Osteoblast (primary cell): ENCODE data around the gene BRICD5. TPM values are rescaled to one million over a fixed set of nuclear protein-coding genes. Genes with fewer than 3 reads are reported as not detected.

Experiments
- DNase-seq: peaks from one replicate; pipeline ENCODE4 v3.0.0; 2011; ENCODE audit warnings: low spot score, mixed read lengths; ENCODE audit not compliant: insufficient read length; ENCODE audit errors: missing footprints
- H2AFZ ChIP-seq: 2 replicates; pipeline ENCODE4 v1.6.0; 2011; ENCODE audit warnings: mild to moderate bottlenecking, low read length
- H3K27ac ChIP-seq: 2 replicates; pipeline ENCODE4 v1.5.1; 2011; ENCODE audit warnings: mild to moderate bottlenecking, low read depth, low read length, moderate library complexity
- H3K27me3 ChIP-seq: 2 replicates; pipeline ENCODE4 v1.6.0; 2012; ENCODE audit warnings: mild to moderate bottlenecking, control low read depth, inconsistent platforms, low read length, moderate library complexity; ENCODE audit not compliant: insufficient read depth
- H3K36me3 ChIP-seq: 2 replicates; pipeline ENCODE4 v1.5.1; 2011; ENCODE audit warnings: mild to moderate bottlenecking, low read length, control low read depth, moderate library complexity; ENCODE audit not compliant: insufficient read depth
- H3K4me1 ChIP-seq: 2 replicates; pipeline ENCODE4 v1.5.1; 2011; ENCODE audit warnings: mild to moderate bottlenecking, low read length, control low read depth, moderate library complexity; ENCODE audit not compliant: insufficient read depth
- H3K4me2 ChIP-seq: 2 replicates; pipeline ENCODE4 v1.6.0; 2011; ENCODE audit warnings: mild to moderate bottlenecking, low read length; ENCODE audit not compliant: insufficient read depth
- H3K4me3 ChIP-seq: fragments of 200-600 bp; sonication (generic); 3 replicates; pipeline ENCODE4 v1.5.1; 2012; ENCODE audit warnings: mild to moderate bottlenecking, low read length, inconsistent platforms; ENCODE audit not compliant: insufficient read depth
- H3K79me2 ChIP-seq: 2 replicates; pipeline ENCODE4 v1.6.0; 2012; ENCODE audit warnings: mild to moderate bottlenecking, low read length, control low read depth, inconsistent platforms; ENCODE audit not compliant: insufficient read depth
- H3K9me3 ChIP-seq: 2 replicates; pipeline ENCODE4 v1.5.1; 2011; ENCODE audit warnings: low read depth, low read length, control low read depth
- H4K20me1 ChIP-seq: 2 replicates; pipeline ENCODE4 v1.6.0; 2012; ENCODE audit warnings: mild to moderate bottlenecking, low read length, control low read depth; ENCODE audit not compliant: insufficient read depth
- total RNA-seq: library from RNA; depleted of rRNA; stranded (reverse); fragments of >200 nt; gene quantifications from 2 replicates; pipeline ENCODE4 v1.2.3, GENCODE V29; 2012
- TF ChIP-seq, protein P1 (sequence below): IDR thresholded peaks from 2 replicates; pipeline ENCODE4 v1.5.1; 2011; ENCODE audit warnings: mild to moderate bottlenecking, low read depth, low read length, moderate library complexity; ENCODE audit errors: extremely low read depth

Gene BRICD5
- total RNA-seq, 1 donor = 2.5 TPM

DNA sequence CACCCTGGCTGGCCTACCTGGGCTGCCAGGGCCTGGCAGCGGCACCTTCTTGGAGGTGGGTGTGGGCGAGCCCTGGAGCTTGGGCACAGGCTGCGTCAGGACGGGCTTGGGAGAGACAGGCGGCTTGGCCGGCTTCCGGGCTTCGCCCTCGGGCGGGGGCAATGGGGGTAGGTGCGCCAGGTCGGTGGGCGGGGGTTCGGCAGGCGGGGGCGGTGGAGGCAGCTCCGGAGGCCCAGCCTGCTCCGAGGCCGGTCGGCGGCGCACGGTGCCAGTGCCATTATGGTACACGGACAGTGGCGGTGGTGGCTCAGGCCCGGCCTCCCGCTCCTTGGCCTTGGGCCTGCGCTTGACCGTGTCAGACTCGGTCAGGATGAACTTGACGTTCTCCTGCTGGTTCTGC is 31.1 kb downstream of the BRICD5 start:
- Histone ChIP-seq H3K27me3 (no peaks in the 10 kb centered on the region), H3K4me2 (no peak overlapping the region), H3K79me2 (no peaks in the 10 kb centered on the region), H3K36me3 (peaks cover 30% of the 10 kb centered on the region), H3K4me1 (no peaks in the 10 kb centered on the region), H3K9me3 (no peaks in the 10 kb centered on the region), H3K4me3 (no peak overlapping the region), H4K20me1 (peaks cover 4% of the 10 kb centered on the region), H2AFZ (no peak overlapping the region), H3K27ac (no peak overlapping the region)
- no peak for DNase-seq
- TF ChIP-seq, protein P1, sequence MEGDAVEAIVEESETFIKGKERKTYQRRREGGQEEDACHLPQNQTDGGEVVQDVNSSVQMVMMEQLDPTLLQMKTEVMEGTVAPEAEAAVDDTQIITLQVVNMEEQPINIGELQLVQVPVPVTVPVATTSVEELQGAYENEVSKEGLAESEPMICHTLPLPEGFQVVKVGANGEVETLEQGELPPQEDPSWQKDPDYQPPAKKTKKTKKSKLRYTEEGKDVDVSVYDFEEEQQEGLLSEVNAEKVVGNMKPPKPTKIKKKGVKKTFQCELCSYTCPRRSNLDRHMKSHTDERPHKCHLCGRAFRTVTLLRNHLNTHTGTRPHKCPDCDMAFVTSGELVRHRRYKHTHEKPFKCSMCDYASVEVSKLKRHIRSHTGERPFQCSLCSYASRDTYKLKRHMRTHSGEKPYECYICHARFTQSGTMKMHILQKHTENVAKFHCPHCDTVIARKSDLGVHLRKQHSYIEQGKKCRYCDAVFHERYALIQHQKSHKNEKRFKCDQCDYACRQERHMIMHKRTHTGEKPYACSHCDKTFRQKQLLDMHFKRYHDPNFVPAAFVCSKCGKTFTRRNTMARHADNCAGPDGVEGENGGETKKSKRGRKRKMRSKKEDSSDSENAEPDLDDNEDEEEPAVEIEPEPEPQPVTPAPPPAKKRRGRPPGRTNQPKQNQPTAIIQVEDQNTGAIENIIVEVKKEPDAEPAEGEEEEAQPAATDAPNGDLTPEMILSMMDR = no peak

GRCh38 chr16:2179107-2179501 is 31.6 kb downstream of the BRICD5 start:
- Histone ChIP-seq H3K9me3 (no peaks in the 10 kb centered on the region), H4K20me1 (peaks cover 8% of the 10 kb centered on the region), H3K4me2 (no peak overlapping the region), H3K79me2 (no peaks in the 10 kb centered on the region), H2AFZ (no peak overlapping the region), H3K27ac (no peak overlapping the region), H3K36me3 (peaks cover 34% of the 10 kb centered on the region), H3K4me3 (no peak overlapping the region), H3K4me1 (no peaks in the 10 kb centered on the region), H3K27me3 (no peaks in the 10 kb centered on the region)
- no peak for DNase-seq
- TF ChIP-seq, protein P1 = no peak

- H3K4me1 ChIP-seq = no peaks in the 10 kb centered on the region
- H3K36me3 ChIP-seq = peaks cover 37% of the 10 kb centered on the region
- H3K27me3 ChIP-seq = no peaks in the 10 kb centered on the region
- no peak overlapping the region for H2AFZ ChIP-seq
- H3K9me3 ChIP-seq = no peaks in the 10 kb centered on the region
- H4K20me1 ChIP-seq = peaks cover 8% of the 10 kb centered on the region
- H3K4me3 ChIP-seq = no peak overlapping the region
- no peak overlapping the region for H3K4me2 ChIP-seq
- DNase-seq = no peak
- H3K79me2 ChIP-seq = no peaks in the 10 kb centered on the region
- no peak overlapping the region for H3K27ac ChIP-seq
- TF ChIP-seq, protein P1 = no peak
Observed at GRCh38 chr16:2178321-2179106, 32.1 kb downstream of the BRICD5 start.

- TF ChIP-seq, protein P1 = no peak
- Histone ChIP-seq H3K79me2 (no peaks in the 10 kb centered on the region), H4K20me1 (peaks cover 8% of the 10 kb centered on the region), H3K27me3 (no peaks in the 10 kb centered on the region), H3K36me3 (peaks cover 42% of the 10 kb centered on the region), H3K9me3 (no peaks in the 10 kb centered on the region), H2AFZ (no peak overlapping the region), H3K4me3 (no peak overlapping the region), H3K27ac (no peak overlapping the region), H3K4me2 (no peak overlapping the region), H3K4me1 (no peaks in the 10 kb centered on the region)
- no peak for DNase-seq
Observed at GRCh38 chr16:2177561-2177960, 33.1 kb downstream of the BRICD5 start.
